ES-I3 (cell line): ENCODE data around the gene CA7.
"Not testable (repeated sequence)": the region's sequence is repeated elsewhere in the genome, so short reads cannot be mapped to it uniquely, and the experiment has no call there.

Source experiments
- H3K36me3 ChIP-seq: 2 replicates; pipeline ENCODE4 v1.6.1; 2013; ENCODE audit warnings: mild to moderate bottlenecking, low read length, control low read depth, moderate library complexity; ENCODE audit not compliant: insufficient read depth
- H3K4me1 ChIP-seq: 2 replicates; pipeline ENCODE4 v1.6.1; 2013; ENCODE audit warnings: mild to moderate bottlenecking, control low read depth, low read length; ENCODE audit not compliant: insufficient read depth
- H3K9ac ChIP-seq: 2 replicates; pipeline ENCODE4 v1.6.1; 2013; ENCODE audit warnings: low read depth, mild to moderate bottlenecking, low read length, moderate library complexity
- H3K9me3 ChIP-seq: 2 replicates; pipeline ENCODE4 v1.6.1; 2013; ENCODE audit warnings: mild to moderate bottlenecking, low read length, moderate library complexity; ENCODE audit not compliant: control insufficient read depth, insufficient read depth

The CA7 gene

DNA sequence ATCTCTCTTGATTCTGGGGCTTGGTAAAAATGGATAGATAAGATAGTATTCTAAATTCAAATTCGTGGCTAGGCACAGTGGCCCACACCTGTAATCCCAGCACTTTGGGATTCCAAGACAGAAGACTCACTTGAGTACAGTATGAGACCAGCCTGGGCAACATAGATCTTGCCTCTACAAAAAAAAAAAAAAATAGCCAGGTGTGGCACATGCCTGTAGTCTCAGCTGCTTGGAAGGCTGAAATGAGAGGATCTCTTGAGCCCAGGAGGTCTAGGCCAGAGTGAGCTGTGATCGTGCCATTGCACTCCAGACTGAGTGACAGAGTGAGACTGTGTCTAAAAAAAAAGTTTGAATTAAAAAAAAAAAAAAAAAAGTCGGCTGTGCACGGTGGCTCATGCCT is 45.4 kb downstream of the CA7 start:
- Histone ChIP-seq H3K9me3 (no peaks in the 10 kb centered on the region), H3K9ac (no peak overlapping the region), H3K36me3 (peaks cover 5% of the 10 kb centered on the region), H3K4me1 (0 out of 2 replicates have a peak, but pooled peaks cover 3% of the 10 kb centered on the region)

DNA sequence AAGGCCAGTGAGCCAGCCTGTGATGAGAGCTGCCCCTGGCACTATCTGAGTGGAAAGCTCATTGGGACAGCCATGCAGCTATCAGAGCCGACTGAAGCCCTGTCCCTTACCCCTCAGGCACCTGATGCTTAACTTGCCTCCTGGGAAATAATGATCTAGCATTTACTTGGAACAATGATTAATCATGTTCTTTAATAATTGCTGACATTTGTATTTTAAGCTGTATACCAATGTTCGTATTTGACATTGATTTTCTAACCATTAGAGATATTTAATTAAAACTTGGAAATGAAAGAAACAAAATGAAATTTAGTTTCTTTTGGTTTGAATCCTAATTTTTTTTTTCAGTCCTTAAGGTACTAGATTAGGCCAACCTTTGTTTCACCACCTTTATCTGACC is 46.6 kb downstream of the CA7 start:
- 0 out of 2 replicates have a peak, but pooled peaks cover 3% of the 10 kb centered on the region for H3K4me1 ChIP-seq
- H3K9me3 ChIP-seq: no peaks in the 10 kb centered on the region
- no peaks in the 10 kb centered on the region; the same call in 1 of the 2 replicates for H3K36me3 ChIP-seq
- H3K9ac ChIP-seq: no peak overlapping the region

GRCh38 chr16:66891360-66891759 is 47.1 kb downstream of the CA7 start:
- Histone ChIP-seq H3K9ac (no peak overlapping the region), H3K9me3 (no peaks in the 10 kb centered on the region), H3K4me1 (0 out of 2 replicates have a peak, but pooled peaks cover 3% of the 10 kb centered on the region), H3K36me3 (no peaks in the 10 kb centered on the region; the same call in 1 of the 2 replicates)

DNA sequence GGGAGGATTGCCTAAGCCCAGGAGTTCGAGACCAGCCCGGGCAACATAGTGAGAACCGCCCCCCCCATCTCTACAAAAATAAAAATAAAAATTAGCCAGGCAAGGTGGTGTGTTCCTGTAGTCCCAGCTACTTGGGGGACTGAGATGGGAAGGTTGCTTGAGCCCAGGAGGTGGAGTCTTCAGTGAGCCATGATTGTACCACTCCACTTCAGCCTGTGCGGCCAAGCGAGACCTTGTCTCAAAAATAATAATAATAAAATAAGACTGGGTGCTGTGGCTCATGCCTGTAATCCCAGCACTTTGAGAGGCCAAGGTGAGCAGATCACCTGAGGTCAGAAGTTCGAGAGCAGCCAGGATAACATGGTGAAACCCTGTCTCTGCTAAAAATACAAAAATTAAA is 47.6 kb downstream of the CA7 start:
- H3K36me3 ChIP-seq: no peaks in the 10 kb centered on the region; the same call in 1 of the 2 replicates
- H3K9ac ChIP-seq: no peak overlapping the region
- H3K9me3 ChIP-seq: no peaks in the 10 kb centered on the region
- H3K4me1 ChIP-seq: 0 out of 2 replicates have a peak, but pooled peaks cover 2% of the 10 kb centered on the region

DNA sequence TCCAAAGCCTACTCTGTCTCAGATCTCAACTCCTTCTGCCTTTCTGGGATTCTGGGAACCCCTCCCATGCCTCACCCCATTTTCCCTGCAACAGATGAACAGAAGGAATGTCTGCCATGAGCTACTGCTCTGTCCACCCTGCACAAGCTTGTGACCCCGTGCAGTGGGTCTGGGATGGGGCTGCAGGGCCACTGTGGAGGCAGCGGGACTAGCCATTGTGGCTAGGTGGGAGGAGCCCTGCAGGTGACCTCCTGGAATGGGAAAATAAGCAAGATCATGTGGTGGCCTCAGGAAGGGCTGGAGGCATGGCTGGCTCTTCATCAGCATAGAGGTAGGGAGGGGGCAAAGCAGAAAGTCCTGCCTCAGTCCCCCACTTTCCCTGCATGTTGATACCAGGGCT is 49.8 kb downstream of the CA7 start:
- H3K9ac ChIP-seq: no peak overlapping the region
- no peaks in the 10 kb centered on the region for H3K9me3 ChIP-seq
- no peaks in the 10 kb centered on the region; the same call in 1 of the 2 replicates for H3K36me3 ChIP-seq
- no peaks in the 10 kb centered on the region for H3K4me1 ChIP-seq

DNA sequence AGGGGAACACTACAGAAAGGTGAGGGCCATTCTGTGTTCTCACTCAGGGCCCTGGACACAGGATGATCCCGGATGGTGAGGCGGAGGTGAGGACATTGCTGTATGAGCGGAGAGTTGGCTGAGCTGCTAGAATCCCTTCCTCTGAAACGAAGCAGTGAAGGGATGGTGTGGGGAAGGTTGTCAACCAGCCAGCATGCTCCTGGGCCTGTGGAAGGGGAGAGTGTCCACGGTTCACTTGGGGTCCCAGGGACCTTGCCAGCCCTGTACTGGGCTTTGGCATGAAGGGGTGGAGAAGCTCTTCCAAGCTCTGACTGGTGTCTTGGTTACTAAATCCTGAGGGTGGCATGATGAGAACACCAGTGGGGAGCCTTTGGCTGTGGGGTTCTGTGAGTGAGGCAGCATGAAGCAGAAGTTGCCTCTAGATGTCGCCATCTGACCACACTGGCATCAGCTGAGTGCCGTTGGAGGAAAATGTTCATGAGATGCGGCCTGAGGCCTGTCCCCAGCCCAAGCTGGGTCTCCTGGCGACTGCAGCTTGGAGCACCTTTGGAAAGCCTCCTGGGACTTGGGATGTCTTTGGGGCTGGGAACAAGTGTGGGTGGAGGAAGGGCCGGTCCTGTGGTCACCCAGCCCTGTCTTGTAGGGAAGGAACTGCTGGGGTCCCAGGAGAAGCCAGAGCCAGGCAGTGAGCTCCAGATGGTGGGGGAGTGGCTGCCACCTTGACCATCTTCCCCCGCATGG is 50.9 kb downstream of the CA7 start:
- H3K9ac ChIP-seq: no peak overlapping the region
- peaks cover 7% of the 10 kb centered on the region for H3K4me1 ChIP-seq
- H3K9me3 ChIP-seq: no peaks in the 10 kb centered on the region
- H3K36me3 ChIP-seq: no peaks in the 10 kb centered on the region; the same call in 1 of the 2 replicates

DNA sequence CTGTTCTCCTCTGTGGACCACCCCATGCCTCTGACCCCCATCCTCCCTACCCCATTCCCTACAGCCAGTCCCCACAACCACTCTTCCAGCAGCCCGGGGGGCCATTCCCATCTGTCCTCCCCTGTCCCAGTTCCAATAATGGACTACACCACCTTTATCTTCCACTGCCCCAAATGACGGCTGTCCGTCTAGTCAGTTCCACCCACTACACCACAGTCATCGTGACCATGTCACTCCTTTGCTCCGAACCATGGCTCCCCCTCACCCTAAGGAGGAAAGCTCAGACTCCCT is 51.4 kb downstream of the CA7 start:
- Histone ChIP-seq H3K36me3 (no peaks in the 10 kb centered on the region; the same call in 1 of the 2 replicates), H3K9me3 (no peaks in the 10 kb centered on the region), H3K4me1 (peaks cover 11% of the 10 kb centered on the region), H3K9ac (no peak overlapping the region)

GRCh38 chr16:66895999-66896398 is 51.8 kb downstream of the CA7 start:
- Histone ChIP-seq H3K4me1 (peaks cover 11% of the 10 kb centered on the region), H3K9me3 (no peaks in the 10 kb centered on the region), H3K9ac (no peak overlapping the region)

GRCh38 chr16:66896682-66897081 is 52.5 kb downstream of the CA7 start:
- H3K9me3 ChIP-seq, H3K36me3 ChIP-seq, H3K9ac ChIP-seq: not testable (repeated sequence)
- peaks cover 11% of the 10 kb centered on the region for H3K4me1 ChIP-seq

More at GRCh38 chr16:66895999-66896398, 51.8 kb downstream of the CA7 start:
- H3K36me3 ChIP-seq: no peaks in the 10 kb centered on the region; the same call in 1 of the 2 replicates

DNA sequence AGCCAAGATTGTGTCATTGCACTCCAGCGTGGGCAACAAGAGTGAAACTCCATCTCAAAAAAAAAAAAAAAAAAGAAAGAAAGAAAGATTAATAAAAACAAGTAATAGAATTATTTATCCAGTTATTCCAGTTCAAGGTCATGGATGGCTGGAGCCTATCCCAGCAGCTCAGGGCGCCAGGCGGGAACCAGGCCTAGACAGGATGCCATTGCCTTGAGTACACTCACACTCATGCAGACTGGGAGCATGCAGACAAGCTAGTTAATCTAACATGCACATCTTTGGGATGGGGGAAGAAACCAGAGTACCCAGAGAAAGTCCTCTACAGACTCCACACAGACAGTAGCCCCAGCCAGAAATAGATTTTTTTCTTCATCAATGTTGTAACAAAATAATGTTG is 54.0 kb downstream of the CA7 start:
- H3K9ac ChIP-seq: no peak overlapping the region
- H3K4me1 ChIP-seq: peaks cover 11% of the 10 kb centered on the region
- no peaks in the 10 kb centered on the region for H3K36me3 ChIP-seq
- H3K9me3 ChIP-seq: no peaks in the 10 kb centered on the region

- Histone ChIP-seq H3K36me3 (no peaks in the 10 kb centered on the region), H3K9ac (no peak overlapping the region), H3K9me3 (no peaks in the 10 kb centered on the region), H3K4me1 (peaks cover 11% of the 10 kb centered on the region)
Observed at GRCh38 chr16:66898933-66899309, 54.7 kb downstream of the CA7 start.

- Histone ChIP-seq H3K4me1 (peaks cover 11% of the 10 kb centered on the region), H3K9me3 (no peaks in the 10 kb centered on the region), H3K36me3 (no peaks in the 10 kb centered on the region), H3K9ac (no peak overlapping the region)
Observed at GRCh38 chr16:66899310-66899944, 55.2 kb downstream of the CA7 start.

- no peak overlapping the region for H3K9ac ChIP-seq
Observed at GRCh38 chr16:66899945-66900710, 55.9 kb downstream of the CA7 start.

DNA sequence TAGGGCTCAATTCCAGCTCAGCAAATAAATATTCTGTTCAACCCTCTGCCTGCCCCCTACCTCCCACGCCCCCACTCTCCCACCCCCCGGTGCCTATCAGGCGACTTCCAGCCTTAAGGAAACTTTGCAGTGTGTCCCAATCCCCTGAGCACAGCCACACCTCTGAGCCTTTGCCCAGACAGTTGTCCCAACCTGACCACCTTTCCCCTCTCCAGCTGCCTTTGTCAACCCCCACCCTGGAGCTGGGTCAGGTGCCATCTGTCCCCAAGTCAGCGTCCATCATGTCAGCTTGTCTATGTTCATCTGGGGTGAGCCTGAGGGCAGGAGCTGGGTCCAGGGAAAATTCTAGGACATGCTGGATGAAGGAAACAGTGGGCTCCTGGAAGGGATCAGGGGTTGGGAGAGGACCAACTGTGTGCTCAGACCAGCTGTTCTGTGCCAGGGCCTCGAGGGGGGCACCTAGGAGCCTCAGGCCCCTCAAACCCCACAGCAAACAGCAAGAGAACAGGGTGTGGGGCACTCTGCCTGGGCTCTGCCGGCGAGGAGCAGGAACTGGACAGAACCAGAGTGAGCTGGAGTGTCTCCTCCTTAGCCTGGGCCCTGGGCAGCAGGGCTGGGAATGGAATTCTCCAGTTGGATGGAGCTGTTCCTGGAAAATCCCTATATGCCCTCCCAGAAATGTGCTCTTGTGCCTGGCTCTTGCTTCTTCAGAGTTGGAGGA is 56.7 kb downstream of the CA7 start:
- Histone ChIP-seq H3K9me3 (no peaks in the 10 kb centered on the region), H3K4me1 (peaks cover 16% of the 10 kb centered on the region), H3K9ac (no peak overlapping the region), H3K36me3 (no peaks in the 10 kb centered on the region)

More at GRCh38 chr16:66899945-66900710, 55.9 kb downstream of the CA7 start:
- no peaks in the 10 kb centered on the region for H3K36me3 ChIP-seq
- H3K4me1 ChIP-seq: peaks cover 11% of the 10 kb centered on the region
- H3K9me3 ChIP-seq: no peaks in the 10 kb centered on the region
